Fibroblast of the conjunctiva (primary cell): Measurements from ENCODE around the gene WSB2.

Experiments used
- DNase-seq: peaks from one replicate; pipeline ENCODE4 v3.0.0-alpha.2; 2010; ENCODE audit warnings: low read depth

The WSB2 gene

DNA sequence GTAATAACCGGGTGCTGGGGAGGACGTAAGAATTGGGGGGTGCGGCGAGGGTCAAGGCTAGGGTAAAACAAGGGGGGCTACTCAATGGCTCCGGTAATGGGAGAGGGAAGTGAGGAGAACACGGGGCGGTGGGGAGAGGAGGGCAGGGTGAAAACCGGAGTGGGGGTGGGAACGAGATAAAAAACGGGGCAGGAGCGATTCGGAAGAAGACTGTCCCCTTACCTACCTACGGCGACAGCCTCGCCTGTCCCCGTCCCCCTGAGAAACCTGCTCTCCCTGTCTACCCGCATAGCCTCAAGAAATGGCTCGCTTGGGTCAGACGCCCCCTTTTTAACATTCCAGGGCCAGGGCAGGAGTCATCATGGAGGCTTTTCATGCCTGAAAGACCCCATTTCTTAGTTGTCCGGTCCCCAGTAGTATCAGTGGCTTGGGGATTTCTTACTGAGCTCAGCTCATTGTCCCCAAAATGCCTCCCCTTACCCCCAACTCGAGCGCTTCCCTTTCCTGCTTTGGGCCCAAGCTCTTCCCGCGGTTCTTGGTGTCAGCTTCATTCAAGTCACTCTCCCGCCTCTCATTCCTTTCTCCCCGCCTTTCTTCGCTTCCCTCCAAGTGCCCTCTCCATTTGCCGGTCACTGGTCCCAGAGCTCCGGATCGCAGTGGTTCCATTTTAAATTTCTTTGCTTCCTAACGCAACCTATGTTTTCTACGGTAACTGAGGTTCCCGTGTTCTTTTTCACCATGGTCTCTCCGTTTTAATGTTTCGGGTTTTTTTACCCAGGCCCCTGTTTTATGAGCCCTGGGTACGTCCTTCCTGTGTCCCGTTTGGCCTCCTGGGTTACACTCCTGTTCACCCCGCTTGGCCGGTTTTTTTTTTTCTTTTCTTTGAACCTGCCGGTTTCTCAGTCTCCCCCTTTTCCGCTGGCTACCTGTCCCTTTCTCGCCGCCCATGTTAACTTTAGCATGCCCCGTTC lies 1.2 kb upstream of the WSB2 start:
- no peak for DNase-seq

DNA sequence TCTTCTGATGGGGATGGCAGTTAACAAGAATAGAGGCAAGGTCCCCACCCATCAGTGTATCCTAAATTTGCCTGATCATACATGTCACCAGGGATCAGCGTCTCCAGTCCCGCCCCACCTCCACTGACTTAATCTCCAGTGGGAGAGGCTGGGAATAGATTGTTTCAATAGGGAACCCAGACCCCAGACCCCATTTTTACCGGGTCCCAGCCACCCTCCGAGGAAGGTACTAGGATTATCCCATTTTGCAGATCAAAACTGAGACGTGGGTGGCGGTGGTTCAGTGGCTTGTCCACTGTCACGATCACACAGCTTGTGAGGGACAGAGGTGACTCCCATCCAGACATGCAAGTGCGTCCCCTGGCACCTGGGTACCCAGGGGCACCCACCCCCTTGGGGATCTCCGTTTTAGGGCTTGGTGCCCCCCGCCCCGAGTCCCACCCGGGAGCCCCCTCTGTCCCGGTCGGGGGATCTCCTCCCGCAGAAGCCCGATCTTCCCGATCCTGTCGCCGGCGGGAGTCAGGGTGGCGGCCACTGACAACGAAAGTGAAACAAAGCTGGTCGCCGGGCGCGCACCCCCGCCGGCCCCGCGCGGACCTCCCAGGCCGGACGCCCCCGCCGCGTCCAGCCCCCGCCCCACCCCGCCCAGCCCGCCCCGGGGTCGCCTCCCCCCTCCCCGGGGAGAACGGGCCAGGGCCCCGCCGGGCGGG lies 523 bp downstream of the WSB2 start:
- DNase-seq, result no peak

DNA sequence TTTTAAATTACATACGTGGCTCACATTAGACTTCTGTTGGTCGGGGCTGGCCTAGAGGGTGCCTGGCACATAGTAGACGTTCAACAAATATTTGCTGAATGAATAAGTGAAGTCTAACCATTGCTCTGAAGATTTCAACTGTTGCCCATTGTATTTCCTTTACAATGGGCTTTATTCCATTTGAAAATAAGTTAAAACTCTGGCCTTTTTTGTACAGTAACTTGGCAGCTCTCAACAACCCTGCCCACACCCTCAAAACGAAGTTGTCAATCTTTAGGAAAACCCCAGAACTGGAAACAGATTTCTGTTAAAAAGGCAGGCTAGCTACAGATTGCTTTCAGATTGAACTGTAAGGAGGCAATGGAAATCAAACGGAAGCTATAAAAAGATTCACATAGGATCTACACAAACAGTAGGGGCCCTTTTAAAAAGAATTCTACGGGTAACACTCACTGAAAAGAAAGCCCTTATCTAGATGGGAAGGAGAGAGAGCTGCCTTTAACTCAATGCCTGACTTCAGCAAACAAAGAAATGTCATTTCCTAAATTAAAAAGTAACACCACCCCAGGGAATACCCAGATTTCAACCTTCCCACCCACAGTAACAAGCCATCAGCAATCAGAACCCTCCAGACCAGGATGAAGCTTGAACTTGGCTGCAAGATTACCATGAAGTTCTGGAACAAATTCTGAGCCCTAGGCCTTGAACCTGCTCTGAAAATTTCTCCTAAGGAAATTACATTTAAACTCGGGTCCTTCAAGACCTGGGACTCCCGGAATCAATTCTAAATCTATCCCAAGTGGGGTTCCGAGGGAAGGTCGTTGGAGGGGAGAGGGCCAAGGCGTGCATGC lies 1.4 kb downstream of the WSB2 start:
- no peak for DNase-seq

DNA sequence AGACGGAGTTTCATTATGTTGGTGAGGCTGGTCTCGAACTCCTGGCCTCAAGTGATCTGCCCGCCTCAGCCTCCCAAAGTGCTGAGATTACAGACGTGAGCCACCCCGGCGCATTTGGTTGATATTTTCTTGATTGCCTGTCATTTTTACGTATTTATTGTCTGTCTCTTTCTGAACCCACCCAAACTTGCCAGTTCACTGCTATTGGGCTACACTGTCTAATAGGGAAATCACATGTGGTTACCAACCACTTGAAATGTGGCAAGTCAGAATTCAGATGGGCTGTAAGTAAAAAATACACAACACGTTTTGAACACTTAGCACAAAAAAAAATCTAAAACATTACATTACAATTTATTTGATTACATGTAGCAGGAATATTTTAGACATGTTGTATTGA lies 2.1 kb downstream of the WSB2 start:
- no peak for DNase-seq

DNA sequence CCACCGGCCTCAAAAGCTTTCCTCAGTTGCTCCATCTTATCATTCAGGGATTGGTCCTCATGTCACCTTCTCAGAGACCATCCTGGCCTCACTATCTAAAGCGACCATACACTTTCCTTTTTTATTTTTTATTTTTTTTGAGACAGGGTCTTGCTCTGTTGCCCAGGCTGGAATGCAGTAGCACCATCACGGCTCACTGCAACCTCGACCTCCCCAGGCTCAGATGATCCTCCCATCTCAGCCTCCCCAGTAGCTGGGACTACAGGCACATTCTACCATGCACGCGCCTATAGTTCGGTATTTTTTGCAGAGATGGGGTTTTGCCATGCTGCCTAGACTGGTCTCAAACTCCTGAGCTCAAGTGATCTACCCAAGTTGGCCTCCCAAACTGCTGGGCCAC lies 2.8 kb downstream of the WSB2 start:
- DNase-seq, result no peak

DNA sequence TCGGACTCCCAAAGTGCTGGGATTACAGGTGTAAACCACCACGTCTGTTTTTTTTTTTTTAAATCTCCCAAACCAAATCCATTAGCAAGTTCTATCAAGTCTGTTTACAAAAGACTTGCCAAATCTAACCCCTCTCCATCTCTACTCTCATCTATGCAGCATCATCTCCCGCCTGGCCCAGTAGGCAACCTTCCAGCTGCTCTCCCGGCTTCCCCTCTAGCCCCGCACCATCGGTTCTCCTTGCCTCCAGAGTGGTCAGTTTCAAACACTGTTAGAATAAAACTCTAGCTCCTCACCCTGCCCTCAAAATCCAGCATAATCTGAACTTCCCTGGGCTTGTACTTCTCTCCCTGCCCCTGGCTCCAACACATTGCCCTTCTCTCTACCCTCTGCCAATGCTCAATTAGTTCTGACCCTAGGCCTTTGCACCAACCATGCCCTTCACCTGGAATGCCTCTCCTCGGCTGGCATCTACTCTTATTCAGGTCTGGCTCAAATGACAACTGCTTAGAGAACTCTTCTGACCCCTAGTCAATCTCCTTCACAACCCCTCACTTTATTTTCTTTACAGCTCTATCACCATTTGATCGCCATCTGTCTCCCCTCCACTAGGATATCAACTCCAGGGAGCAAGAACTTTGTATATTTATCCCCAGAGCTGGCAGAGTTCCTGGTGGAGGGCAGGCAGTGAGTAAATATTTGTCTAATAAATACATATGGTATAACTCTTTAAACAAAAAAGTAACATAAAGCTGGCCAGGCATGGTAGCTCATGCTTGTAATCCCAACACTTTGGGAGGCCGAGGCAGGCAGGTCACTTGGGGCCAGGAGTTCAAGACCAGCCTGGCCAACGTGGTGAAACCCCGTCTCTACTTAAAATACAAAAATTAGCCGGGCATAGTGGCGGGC lies 4.9 kb downstream of the WSB2 start:
- DNase-seq, result no peak

DNA sequence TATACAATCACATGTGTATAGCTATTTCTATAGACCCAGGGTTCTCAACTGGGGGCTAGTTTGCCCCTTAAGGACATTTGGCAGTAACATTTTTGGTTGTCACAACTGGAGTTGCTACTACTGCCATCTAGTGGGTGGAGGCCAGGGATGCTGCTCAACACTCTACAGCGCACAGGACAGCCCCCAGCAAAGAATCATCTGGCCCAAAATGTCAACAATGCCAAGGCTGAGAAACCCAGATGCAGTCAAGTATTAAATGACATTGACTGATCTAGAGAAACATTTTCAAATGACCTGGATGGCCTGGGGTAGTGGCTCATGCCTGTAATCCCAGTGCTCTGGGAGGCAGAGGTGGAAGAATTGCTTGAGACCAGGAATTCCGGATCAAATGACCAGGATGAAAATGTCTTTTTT lies 5.8 kb downstream of the WSB2 start:
- no peak for DNase-seq

DNA sequence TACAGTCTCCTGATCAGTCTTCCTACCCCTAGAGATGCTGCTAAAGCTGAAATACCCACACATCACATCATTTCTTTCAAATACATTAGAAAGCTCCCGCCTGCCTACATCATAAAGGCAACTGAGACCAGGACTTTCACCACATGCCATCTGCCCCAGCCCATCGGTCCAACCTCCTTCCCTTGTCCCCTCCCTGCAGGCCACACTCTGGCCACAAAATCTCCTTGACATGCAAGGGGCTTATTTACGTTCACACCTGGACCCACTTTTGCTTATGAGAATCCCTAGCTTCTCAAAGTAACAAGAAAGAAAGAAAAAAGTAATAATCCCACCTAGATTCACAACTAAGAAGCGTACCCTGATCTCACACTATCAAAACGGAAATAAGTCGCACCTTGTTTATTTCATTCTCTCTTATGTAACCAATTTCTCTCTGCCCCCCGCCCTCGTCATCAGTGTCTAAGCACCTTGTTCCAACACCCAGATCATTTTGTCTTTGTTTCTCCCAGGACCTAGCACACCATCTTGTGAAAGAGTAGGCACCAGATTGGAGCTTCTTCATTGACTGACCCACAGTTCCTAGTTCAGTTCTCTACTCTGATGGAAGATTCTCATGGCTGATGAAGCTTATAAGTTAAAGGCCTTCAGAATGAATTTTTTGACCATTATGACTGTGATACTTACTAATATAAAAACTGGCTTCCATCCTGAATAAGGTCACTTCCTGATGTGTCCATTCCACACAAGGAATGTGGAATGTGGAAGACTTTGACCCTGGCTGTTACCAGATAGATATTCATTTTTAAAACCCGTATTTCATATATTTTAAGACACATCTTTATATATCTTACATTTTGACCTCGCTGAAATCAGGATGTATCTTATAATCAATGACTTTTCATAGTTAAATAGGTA lies 7.7 kb downstream of the WSB2 start:
- no peak for DNase-seq

DNA sequence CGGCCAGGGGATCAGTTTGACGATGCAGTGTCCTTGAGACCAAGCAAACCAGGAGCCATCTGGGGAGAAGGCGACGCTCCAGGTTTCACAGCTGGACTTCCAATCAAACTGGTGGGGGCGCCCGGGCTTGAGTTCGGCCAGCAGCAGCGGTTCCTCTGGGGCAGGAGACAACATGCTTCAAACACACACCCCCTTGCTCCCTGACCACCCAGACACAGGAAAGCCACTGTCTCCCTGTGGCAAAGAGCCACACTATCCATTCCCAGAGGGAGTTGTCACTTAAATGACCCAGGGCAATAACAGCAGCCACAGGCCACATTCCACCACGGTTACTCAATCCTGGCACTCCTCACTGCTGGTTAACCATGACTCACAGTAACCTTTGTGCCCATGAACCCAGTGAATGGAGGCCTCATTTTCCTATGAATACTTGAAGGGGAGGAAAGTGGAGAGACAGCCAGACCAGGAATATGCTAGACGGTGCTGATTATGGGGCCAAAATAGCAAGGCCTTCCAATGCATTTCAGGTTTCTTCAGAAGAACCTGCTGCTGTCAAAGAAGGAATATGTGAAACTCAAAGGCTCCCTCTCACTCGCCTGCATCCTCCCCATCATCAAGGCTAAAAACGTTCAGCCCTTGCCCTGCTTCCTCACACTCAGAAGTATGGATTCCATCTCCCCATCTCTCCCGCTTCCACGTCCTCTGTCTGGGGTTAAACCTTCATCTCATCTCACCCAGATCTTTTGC lies 8.5 kb downstream of the WSB2 start:
- DNase-seq, result peak; percentile 81

DNA sequence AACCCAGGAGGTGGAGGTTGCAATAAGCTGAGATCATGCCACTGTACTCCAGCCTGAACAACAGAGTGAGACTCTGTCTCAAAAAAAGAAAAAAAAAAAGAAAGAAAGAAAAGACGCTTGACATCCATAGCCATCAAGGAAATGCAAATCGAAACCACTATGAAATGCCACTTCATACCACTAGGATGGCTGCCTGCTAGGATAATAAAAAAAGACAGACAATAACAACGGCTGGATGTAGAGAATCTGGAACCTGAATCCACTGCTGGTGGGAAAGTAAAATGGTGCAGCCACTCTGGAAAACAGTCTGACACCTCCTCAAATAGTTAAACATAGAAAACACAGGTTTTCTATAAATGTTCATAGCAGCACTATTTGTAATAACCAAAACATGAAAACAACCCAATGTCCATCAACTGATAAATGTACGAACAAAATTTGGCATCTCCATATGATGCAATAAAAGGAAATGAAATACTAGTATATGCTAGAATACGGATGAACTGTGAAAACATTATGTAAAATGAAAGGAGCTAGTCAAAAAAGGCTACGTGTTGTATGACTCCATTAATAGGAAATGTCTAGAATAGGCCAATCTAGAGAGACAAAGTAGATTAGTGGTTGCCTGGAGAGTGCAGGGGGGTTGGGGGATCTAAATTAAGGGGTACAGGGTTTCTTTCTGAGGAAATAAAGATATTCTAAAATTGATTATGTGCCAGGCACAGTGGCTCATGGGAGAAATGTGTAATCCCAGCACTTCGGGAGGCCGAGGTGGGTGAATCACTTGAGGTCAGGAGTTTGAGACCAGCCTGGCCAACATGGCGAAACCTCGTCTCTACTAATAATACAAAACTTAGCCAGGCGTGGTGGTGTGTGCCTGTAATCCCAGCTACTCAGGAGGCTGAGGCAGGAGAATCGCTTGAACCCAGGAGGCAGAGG lies 9.7 kb downstream of the WSB2 start:
- no peak for DNase-seq

DNA sequence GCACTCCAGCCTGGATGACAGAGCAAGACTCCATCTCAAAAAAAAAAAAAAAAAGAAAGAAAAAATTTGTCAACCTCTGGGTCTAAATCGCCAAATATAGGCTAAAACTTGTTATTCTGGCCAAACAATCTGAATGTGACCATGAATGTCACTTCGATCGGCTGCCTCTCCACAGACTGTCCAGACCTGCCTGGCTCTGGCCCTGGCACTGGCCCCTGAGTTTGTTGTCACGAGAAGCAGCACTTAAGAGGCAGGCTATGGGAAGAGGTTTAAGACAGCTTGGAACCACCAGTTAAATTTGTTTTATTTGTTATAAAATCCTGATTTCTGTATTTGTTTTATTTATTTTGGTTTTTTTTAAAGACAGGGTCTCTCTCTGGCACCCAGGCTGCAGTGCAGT lies 14.5 kb downstream of the WSB2 start:
- no peak for DNase-seq

DNA sequence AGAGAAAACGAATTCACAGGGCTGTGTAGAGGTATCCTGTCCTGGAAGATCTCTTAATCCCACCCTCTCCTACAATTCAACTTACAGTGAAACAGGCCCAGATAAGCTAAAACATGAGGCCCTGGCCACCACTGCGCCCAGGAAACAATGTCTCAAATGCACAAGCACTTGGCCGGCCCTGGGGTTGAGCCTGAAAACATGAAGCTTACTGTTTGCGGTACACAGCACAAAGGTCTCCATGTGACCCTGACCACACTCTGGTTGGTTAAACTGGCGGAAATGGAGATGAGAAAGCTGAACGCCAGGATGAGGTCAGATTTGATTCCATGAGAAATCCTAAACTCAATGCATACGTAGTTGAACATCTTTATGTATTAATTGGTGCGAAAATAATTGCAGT lies 16.4 kb downstream of the WSB2 start:
- DNase-seq, result no peak

DNA sequence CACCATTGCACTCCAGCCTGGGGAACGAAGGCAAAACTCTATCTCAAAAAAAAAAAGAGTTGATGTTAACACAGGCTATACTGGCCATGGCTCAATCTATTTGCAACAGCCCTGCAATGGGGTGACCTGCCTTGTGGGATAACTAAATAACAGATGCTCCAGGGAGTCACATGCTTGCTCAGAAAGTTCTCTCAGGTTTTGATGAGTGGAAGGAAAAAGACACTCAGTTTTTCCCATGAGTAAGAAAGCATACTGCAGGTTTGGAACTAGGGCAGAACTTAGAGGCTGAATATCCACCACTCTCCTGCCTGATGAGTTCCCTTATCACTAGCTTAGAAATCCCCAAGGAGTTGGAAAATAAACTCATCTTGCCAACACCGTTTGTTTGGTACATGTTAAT lies 16.9 kb downstream of the WSB2 start:
- no peak for DNase-seq

DNA sequence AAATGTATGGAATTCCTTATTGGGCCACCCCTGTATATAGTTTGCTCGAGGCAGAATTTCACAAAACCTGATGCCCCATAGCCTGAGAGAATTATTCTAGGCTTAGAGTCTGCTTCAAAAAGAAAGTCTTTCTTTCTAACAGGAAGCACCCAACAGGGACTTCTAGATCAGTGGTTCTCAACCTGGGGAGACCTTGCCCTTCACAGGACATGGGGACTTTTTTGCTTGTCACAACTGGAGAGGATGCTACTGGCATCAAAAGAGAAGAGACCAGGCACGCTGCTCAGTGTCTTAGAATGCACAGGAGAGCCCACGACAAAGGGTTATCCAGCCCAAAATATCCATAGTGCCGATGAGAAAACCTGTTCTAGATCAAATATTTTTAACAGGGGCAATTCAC lies 18.9 kb downstream of the WSB2 start:
- DNase-seq, result no peak

DNA sequence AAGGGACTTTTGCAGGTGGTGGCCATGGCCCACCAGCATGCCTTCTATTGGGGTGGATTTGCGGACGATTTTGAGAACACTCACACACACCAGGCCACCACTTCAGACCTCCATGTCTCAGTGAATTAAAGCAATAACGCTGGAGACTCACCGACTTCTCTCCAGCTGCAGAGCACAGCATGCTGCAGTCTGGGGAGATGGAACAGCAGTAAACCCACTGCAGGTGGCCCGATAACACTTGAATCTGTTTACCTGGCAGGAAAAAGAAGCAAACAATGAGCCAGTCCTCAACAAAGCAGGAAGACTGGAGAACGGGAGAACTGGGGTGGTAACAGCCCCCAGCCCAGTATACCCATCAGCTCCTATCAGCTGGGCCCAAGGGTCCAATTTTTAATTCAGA lies 22.8 kb downstream of the WSB2 start:
- no peak for DNase-seq

DNA sequence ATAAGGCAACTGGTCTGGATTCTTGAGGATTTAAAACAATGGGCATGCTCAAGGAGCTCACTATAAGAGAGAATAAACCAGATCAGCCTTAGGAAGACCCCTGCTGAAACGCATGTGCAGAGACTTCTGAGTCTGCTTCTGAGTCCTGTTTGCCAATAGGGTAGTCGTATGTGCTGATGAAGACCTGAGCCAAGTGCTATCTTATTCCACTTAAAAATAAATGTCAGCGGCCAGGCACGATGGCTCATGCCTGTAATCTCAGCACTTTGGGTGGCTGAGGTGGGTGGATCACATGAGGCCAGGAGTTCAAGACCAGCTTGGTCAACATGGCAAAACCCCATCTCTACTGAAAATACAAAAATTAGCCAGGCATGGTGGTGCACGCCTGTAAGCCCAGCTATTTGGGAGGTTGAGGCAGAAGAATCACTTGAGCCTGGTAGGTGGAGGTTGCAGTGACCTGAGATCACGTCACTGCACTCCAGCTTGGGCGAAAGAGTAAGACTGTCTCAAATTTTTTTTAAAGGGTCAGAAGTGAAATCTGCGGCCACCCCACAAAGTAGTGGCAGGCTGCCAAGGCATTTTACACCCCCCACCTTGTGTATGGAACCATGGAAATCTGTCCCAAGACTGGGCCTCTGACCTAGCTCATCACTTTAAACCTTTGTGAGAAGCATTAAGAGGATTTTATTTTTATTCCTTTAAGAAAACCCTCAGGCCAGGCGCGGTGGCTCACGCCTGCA lies 24.1 kb downstream of the WSB2 start:
- no peak for DNase-seq

DNA sequence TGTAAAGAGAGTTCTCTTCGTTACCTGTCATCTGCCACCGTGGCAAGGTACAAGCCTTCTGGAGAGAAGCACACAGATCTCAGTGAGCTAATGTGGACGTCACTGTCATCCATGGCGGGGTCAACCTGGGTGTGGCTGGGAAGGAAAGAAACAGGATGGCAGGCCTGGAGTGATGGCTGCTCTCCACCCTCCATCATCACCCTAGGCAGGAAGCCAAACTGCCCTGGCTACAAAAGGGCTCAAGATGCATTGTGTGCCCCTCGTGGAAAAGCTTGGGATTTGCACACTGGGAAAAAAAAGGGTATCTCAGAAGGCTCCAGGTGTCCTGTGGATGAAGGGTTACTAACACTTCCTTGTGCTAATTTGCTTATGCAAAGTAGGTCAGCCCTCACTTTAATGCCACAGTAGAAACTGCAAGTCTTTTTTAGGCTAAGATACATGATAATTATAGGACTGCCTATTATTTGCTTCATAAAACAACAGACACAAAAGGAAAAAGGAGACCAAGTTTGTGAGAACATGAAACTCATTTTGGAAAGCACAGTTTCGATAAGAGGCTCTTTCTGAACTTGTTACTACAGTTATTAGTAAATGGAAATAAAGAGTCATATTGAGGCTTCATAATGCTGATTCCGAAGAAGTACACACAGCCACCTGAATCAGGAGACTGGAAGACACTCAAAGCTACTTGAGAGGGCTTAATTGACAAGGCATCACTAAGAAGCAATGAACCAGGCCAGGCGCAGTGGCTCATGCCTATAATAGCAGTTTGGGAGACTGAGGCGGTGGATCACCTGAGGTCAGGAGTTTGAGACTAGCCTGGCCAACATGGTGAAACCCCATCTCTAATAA lies 25.6 kb downstream of the WSB2 start:
- no peak for DNase-seq
